Measurements from ENCODE around the gene TP53I3. TPM values are rescaled to one million over a fixed set of nuclear protein-coding genes. Genes with fewer than 3 reads are reported as not detected.
"Not testable (repeated sequence)": the region's sequence is repeated elsewhere in the genome, so short reads cannot be mapped to it uniquely, and the experiment has no call there.

Gene TP53I3
- total RNA-seq, 6 experiments from 2014 or later = 51.1 to 66.8 (median 61.4) TPM

DNA sequence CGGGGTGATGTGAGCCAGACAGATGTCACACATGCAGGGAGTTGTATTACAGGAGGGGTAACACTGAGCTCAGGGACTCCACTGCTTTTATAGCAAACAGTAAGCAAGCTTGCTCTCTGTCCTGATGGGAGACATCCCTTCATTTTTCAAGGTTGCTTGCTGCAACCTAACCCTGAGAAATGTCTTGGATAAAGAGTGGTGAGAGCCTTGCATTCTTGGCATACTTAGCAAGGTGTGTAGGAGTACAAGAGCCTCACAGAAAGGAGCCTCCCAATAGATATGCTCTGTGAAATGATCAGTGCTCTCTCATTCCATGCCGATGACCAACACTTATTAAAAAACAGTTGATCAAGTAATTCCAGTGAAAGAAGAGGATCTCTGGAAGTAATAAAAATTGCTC is 30.4 kb upstream of the TP53I3 start:
- no peak for TF ChIP-seq CTCF (IDR thresholded peaks at IDR 0.05)
- H3K27me3 Mint-ChIP-seq (ENCODE audit: insufficient read depth) = peaks cover 2% of the 10 kb centered on the region
- peaks cover 13% of the 10 kb centered on the region; the same call in 1 of the 2 replicates for H3K9me3 Mint-ChIP-seq
- peaks cover 14% of the 10 kb centered on the region for H3K36me3 Mint-ChIP-seq (ENCODE audit: low read depth)
- DNase-seq = peak; percentile 35
- H3K4me3 Mint-ChIP-seq = no peak overlapping the region
- peaks cover 47% of the 10 kb centered on the region for H3K4me1 Mint-ChIP-seq (ENCODE audit: low read depth)
- H3K27ac Mint-ChIP-seq = no peak overlapping the region

DNA sequence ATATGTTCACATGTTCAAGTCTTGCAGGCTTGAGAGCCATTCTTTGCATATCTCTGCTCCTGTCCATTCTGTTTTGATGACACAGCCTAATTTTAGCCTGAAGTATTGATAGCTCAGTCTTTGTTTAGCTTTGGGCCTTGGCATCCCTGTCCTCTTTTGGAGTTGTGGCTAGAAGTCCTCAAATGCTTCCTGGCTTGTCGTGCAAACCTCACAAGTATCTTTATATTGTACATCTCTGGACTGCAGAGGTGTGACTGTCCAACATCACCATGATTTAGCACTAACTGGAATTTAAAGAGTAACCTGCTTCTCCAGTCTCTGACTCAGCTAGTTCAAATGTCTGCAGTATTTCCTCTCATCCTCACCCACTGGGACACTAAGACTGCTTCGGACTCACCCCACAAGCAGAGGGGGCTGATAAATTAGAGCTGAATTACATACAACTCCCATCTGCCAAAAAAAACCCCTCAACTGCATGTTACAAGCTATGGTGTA is 26.8 kb upstream of the TP53I3 start:
- H3K9me3 Mint-ChIP-seq = peaks cover 13% of the 10 kb centered on the region; the same call in 1 of the 2 replicates
- H3K36me3 Mint-ChIP-seq (ENCODE audit: low read depth) = peaks cover 32% of the 10 kb centered on the region
- peaks cover 2% of the 10 kb centered on the region; the same call in 1 of the 2 replicates for H3K27me3 Mint-ChIP-seq (ENCODE audit: insufficient read depth)
- H3K4me1 Mint-ChIP-seq (ENCODE audit: low read depth) = peaks cover 48% of the 10 kb centered on the region
- peak overlapping the region; percentile 74 for H3K27ac Mint-ChIP-seq
- peak; percentile 14 for DNase-seq
- TF ChIP-seq CTCF (IDR thresholded peaks at IDR 0.05) = no peak
- peak overlapping the region; percentile 13; the same call in 1 of the 2 replicates for H3K4me3 Mint-ChIP-seq

DNA sequence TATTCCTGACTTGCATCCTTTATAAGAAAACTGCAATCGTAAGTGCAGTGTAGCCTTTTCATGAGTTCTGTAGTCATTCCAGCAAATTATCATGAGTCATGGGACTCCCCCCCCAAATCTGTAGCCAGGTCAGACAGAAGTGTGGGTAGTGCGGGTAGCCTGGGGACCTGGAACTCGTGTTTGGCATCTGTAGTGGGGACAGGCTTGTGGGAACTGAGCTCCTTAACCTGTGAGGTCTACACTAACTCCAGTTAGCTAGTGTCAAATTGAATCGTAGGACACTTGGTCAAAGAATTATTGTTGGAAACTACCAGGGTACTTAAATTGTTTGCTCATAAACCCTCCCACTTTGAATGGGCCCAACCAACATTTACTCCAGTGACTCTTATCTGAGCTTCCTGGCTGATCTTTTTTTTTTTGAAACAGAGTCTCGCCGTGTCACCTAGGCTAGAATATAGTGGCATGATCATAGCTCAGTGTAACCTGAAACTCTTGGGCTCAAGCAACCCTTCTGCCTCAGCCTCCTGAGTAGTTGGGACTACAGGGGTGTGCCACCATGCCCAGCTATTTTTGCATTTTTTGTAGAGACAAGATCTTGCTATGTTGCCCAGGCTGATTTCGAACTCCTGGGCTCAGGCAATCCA is 26.1 kb upstream of the TP53I3 start:
- no peak for DNase-seq
- H3K27ac Mint-ChIP-seq = peak overlapping the region; percentile 34
- peaks cover 32% of the 10 kb centered on the region for H3K36me3 Mint-ChIP-seq (ENCODE audit: low read depth)
- TF ChIP-seq CTCF (IDR thresholded peaks at IDR 0.05) = no peak
- H3K4me3 Mint-ChIP-seq = peak overlapping the region; percentile 25; the same call in 1 of the 2 replicates
- peaks cover 52% of the 10 kb centered on the region for H3K4me1 Mint-ChIP-seq (ENCODE audit: low read depth)
- peaks cover 2% of the 10 kb centered on the region; the same call in 1 of the 2 replicates for H3K27me3 Mint-ChIP-seq (ENCODE audit: insufficient read depth)
- H3K9me3 Mint-ChIP-seq = peaks cover 16% of the 10 kb centered on the region; the same call in 1 of the 2 replicates

- H3K9me3 Mint-ChIP-seq = peaks cover 12% of the 10 kb centered on the region; the same call in 1 of the 2 replicates
- H3K27me3 Mint-ChIP-seq (ENCODE audit: insufficient read depth); H3K27ac Mint-ChIP-seq; DNase-seq; H3K4me3 Mint-ChIP-seq: not testable (repeated sequence)
- H3K36me3 Mint-ChIP-seq (ENCODE audit: low read depth) = peaks cover 27% of the 10 kb centered on the region
- H3K4me1 Mint-ChIP-seq (ENCODE audit: low read depth) = peaks cover 50% of the 10 kb centered on the region
Observed at GRCh38 chr2:24109431-24109830, 24.8 kb upstream of the TP53I3 start.

DNA sequence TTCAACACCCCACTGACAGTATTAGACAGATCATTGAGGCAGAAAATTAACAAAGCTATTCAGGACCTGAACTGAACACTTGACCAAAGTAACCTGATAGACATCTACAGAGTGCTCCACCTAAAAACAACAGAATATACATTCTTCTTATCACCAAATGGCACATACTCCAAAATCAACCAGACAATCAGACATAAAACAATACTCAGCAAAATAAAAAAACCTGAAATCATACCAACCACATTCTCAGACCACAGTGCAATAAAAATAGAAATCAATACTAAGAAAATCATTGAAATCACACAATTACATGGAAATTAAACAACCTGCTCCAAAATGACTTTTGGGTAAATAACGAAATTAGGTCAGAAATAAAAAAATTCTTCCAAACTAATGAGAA is 22.7 kb upstream of the TP53I3 start:
- peaks cover 4% of the 10 kb centered on the region; the same call in 1 of the 2 replicates for H3K9me3 Mint-ChIP-seq
- DNase-seq = no peak
- TF ChIP-seq CTCF (IDR thresholded peaks at IDR 0.05) = no peak
- no peak overlapping the region for H3K4me3 Mint-ChIP-seq
- H3K36me3 Mint-ChIP-seq (ENCODE audit: low read depth) = peaks cover 18% of the 10 kb centered on the region
- H3K4me1 Mint-ChIP-seq (ENCODE audit: low read depth) = peaks cover 45% of the 10 kb centered on the region
- H3K27me3 Mint-ChIP-seq (ENCODE audit: insufficient read depth) = peaks cover 2% of the 10 kb centered on the region; the same call in 1 of the 2 replicates
- no peak overlapping the region for H3K27ac Mint-ChIP-seq

GRCh38 chr2:24106786-24107185 is 22.2 kb upstream of the TP53I3 start:
- H3K4me1 Mint-ChIP-seq (ENCODE audit: low read depth) = peaks cover 42% of the 10 kb centered on the region
- peaks cover 4% of the 10 kb centered on the region; the same call in 1 of the 2 replicates for H3K9me3 Mint-ChIP-seq
- no peak overlapping the region for H3K4me3 Mint-ChIP-seq
- no peak for TF ChIP-seq CTCF (IDR thresholded peaks at IDR 0.05)
- no peak for DNase-seq
- H3K36me3 Mint-ChIP-seq (ENCODE audit: low read depth) = peaks cover 18% of the 10 kb centered on the region
- H3K27me3 Mint-ChIP-seq (ENCODE audit: insufficient read depth) = peaks cover 2% of the 10 kb centered on the region; the same call in 1 of the 2 replicates
- H3K27ac Mint-ChIP-seq = no peak overlapping the region

Data from HFFc6 (cell line).